Measurements from ENCODE around the gene CD200R1L. TPM values are rescaled to one million over a fixed set of nuclear protein-coding genes. Genes with fewer than 3 reads are reported as not detected.

Gene CD200R1L
- total and polyA plus RNA-seq, 2 of the 13 experiments (the other 11 are each of a cell fraction or from before 2014, with no cell fraction given) = not detected

DNA sequence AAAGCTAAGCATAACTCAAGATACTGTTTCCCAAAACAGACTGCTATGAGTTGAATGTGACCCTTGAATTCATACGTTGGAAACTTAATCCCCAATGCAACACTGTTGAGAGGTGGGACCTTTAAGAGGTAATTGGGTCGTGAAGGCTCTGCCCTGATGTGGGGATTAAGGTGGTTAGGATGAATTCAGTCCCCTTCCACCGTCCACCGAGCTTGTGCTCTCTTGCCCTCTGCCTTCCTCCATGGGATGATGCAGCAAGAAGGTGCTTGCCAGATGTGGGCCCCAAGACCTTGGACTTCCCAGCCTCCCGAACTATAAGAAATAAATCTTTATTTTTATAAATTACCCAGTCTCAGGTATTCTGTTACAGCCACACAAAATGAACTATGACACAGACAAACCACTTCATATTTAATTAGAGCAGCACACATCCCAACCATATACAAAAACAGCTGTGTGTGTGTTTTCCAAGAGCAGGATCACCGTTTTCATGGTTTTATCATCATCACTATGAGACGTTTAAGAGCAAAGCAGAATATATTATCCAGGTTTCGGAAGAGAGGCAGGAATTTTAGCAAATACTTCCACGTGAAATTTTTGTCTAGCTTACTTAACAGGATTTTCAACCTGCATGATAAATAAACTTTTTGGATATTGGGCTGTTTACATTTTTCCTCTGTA, 61.2 kb downstream of the CD200R1L start:
- intact Hi-C loops (cut with micrococcal nuclease; ENCODE audit: unreplicated experiment) = no loop called here
- ChIA-PET CTCF (ENCODE audit: low intra/inter-chr PET ratio, low total read pairs) (no interaction called here), POLR2A (no interaction called here)
- Histone ChIP-seq H3K27ac (ENCODE audit: extremely low read length, insufficient read depth, low read length) (no peak overlapping the region), H3K4me3 (replicated peaks in 1 of 3; ENCODE audit: insufficient read depth in 1 of 3, low read depth in 2 of 3, low read length in 3 of 3) (no peak overlapping the region), H3K79me2 (ENCODE audit: insufficient read depth, low read length) (no peaks in the 10 kb centered on the region), H3K4me1 (ENCODE audit: insufficient read depth, low read length) (no peaks in the 10 kb centered on the region), H3K36me3 (replicated peaks in 1 of 2; ENCODE audit: control insufficient read depth in 1 of 2, insufficient read depth in 2 of 2, low read length in 2 of 2) (no peaks in the 10 kb centered on the region), H3K4me2 (ENCODE audit: low read depth, low read length) (no peak overlapping the region), H3K9ac (ENCODE audit: insufficient read depth, low read depth, low read length) (no peak overlapping the region), H3K27me3 (ENCODE audit: control insufficient read depth in 1 of 2, insufficient read depth in 2 of 2, low read length in 2 of 2) (no peaks in the 10 kb centered on the region; a peak in 1 of 5 replicates), H4K20me1 (ENCODE audit: insufficient read depth, low read length) (no peaks in the 10 kb centered on the region), H3K9me3 (ENCODE audit: low read length) (peaks cover 6% of the 10 kb centered on the region; the same call in 1 of the 2 replicates), H2AFZ (ENCODE audit: low read length) (no peak overlapping the region)
- ATAC-seq (no peak), FAIRE-seq (no peak), DNase-seq (ENCODE audit: low spot score) (no peak)
- in situ Hi-C loops (cut with HindIII; ENCODE audit: extremely low pct_ligation_motif_present, low pct_unique_long_range_greater_than_20kb) = no loop called here
- 0% methylated on average over 9 of the region's 9 CpGs for WGBS (ENCODE audit: low lambda C conversion rate)
- TF ChIP-seq, protein P1, sequence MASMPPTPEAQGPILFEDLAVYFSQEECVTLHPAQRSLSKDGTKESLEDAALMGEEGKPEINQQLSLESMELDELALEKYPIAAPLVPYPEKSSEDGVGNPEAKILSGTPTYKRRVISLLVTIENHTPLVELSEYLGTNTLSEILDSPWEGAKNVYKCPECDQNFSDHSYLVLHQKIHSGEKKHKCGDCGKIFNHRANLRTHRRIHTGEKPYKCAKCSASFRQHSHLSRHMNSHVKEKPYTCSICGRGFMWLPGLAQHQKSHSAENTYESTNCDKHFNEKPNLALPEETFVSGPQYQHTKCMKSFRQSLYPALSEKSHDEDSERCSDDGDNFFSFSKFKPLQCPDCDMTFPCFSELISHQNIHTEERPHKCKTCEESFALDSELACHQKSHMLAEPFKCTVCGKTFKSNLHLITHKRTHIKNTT (CRISPR knock-in tag; IDR thresholded peaks at IDR 0.05) = no peak
- TF ChIP-seq, protein P2, sequence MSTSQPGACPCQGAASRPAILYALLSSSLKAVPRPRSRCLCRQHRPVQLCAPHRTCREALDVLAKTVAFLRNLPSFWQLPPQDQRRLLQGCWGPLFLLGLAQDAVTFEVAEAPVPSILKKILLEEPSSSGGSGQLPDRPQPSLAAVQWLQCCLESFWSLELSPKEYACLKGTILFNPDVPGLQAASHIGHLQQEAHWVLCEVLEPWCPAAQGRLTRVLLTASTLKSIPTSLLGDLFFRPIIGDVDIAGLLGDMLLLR (CRISPR knock-in tag; IDR thresholded peaks at IDR 0.05) = no peak
- no peak for TF ChIP-seq ZNF124 (CRISPR knock-in tag; IDR thresholded peaks at IDR 0.05)
- no peak for TF ChIP-seq MED13 (CRISPR knock-in tag; IDR thresholded peaks at IDR 0.05)
- TF ChIP-seq, protein P3, sequence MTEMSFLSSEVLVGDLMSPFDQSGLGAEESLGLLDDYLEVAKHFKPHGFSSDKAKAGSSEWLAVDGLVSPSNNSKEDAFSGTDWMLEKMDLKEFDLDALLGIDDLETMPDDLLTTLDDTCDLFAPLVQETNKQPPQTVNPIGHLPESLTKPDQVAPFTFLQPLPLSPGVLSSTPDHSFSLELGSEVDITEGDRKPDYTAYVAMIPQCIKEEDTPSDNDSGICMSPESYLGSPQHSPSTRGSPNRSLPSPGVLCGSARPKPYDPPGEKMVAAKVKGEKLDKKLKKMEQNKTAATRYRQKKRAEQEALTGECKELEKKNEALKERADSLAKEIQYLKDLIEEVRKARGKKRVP (CRISPR knock-in tag; IDR thresholded peaks at IDR 0.05) = no peak
- TF ChIP-seq HOXA3 (CRISPR knock-in tag; IDR thresholded peaks at IDR 0.05) = no peak
- TF ChIP-seq ZNF850 (CRISPR knock-in tag; conservative IDR thresholded peaks at IDR 0.05) = no peak
- TF ChIP-seq, protein P4, sequence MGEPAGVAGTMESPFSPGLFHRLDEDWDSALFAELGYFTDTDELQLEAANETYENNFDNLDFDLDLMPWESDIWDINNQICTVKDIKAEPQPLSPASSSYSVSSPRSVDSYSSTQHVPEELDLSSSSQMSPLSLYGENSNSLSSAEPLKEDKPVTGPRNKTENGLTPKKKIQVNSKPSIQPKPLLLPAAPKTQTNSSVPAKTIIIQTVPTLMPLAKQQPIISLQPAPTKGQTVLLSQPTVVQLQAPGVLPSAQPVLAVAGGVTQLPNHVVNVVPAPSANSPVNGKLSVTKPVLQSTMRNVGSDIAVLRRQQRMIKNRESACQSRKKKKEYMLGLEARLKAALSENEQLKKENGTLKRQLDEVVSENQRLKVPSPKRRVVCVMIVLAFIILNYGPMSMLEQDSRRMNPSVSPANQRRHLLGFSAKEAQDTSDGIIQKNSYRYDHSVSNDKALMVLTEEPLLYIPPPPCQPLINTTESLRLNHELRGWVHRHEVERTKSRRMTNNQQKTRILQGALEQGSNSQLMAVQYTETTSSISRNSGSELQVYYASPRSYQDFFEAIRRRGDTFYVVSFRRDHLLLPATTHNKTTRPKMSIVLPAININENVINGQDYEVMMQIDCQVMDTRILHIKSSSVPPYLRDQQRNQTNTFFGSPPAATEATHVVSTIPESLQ (CRISPR knock-in tag; conservative IDR thresholded peaks at IDR 0.05) = no peak
- BruUV-seq (replicated peaks) = no TSS peak
